Measurements from ENCODE around the gene TNFAIP8.

Gene TNFAIP8

GRCh38 chr5:119328753-119329602, 26.8 kb upstream of the TNFAIP8 start:
- DNase-seq (ENCODE audit: low spot score): no peak

GRCh38 chr5:119329666-119330065, 26.2 kb upstream of the TNFAIP8 start:
- DNase-seq (ENCODE audit: low spot score): no peak

GRCh38 chr5:119330367-119331183, 25.2 kb upstream of the TNFAIP8 start:
- no peak for DNase-seq (ENCODE audit: low spot score)

GRCh38 chr5:119331566-119332095, 24.2 kb upstream of the TNFAIP8 start:
- no peak for DNase-seq (ENCODE audit: low spot score)

- DNase-seq (ENCODE audit: low spot score): no peak
Measured at GRCh38 chr5:119332208-119332607, 23.6 kb upstream of the TNFAIP8 start.

- DNase-seq (ENCODE audit: low spot score): no peak
Measured at GRCh38 chr5:119332978-119333401, 22.8 kb upstream of the TNFAIP8 start.

- no peak for DNase-seq (ENCODE audit: low spot score)
Measured at GRCh38 chr5:119333421-119333851, 22.4 kb upstream of the TNFAIP8 start.

- DNase-seq (ENCODE audit: low spot score): no peak
Measured at GRCh38 chr5:119335261-119335677, 20.6 kb upstream of the TNFAIP8 start.

- no peak for DNase-seq (ENCODE audit: low spot score)
Measured at GRCh38 chr5:119336262-119336661, 19.6 kb upstream of the TNFAIP8 start.

- no peak for DNase-seq (ENCODE audit: low spot score)
Measured at GRCh38 chr5:119336845-119337580, 18.8 kb upstream of the TNFAIP8 start.

- DNase-seq (ENCODE audit: low spot score): no peak
Measured at GRCh38 chr5:119338326-119338946, 17.4 kb upstream of the TNFAIP8 start.

- no peak for DNase-seq (ENCODE audit: low spot score)
Measured at GRCh38 chr5:119339344-119339743, 16.5 kb upstream of the TNFAIP8 start.

GRCh38 chr5:119339965-119340364, 15.9 kb upstream of the TNFAIP8 start:
- no peak for DNase-seq (ENCODE audit: low spot score)

- DNase-seq (ENCODE audit: low spot score): no peak
Measured at GRCh38 chr5:119340597-119341218, 15.1 kb upstream of the TNFAIP8 start.

GRCh38 chr5:119341452-119342349, 14.1 kb upstream of the TNFAIP8 start:
- no peak for DNase-seq (ENCODE audit: low spot score)

- no peak for DNase-seq (ENCODE audit: low spot score)
Measured at GRCh38 chr5:119342406-119342805, 13.4 kb upstream of the TNFAIP8 start.

GRCh38 chr5:119343052-119343451, 12.8 kb upstream of the TNFAIP8 start:
- no peak for DNase-seq (ENCODE audit: low spot score)

- no peak for DNase-seq (ENCODE audit: low spot score)
Measured at GRCh38 chr5:119343766-119344165, 12.1 kb upstream of the TNFAIP8 start.

- no peak for DNase-seq (ENCODE audit: low spot score)
Measured at GRCh38 chr5:119344231-119344630, 11.6 kb upstream of the TNFAIP8 start.

- DNase-seq (ENCODE audit: low spot score): no peak
Measured at GRCh38 chr5:119345861-119346260, 10.0 kb upstream of the TNFAIP8 start.

All from kidney capillary endothelial cell (primary cell).